ENCODE measurements around the gene TTPAL.
"Not testable (repeated sequence)": the region's sequence is repeated elsewhere in the genome, so short reads cannot be mapped to it uniquely, and the experiment has no call there.

Gene TTPAL

GRCh38 chr20:44470327-44470726 is 5.3 kb upstream of the TTPAL start:
- no peak for DNase-seq

- DNase-seq, result no peak
Measured at GRCh38 chr20:44471481-44471882, 4.2 kb upstream of the TTPAL start.

- DNase-seq, result not testable (repeated sequence)
Measured at GRCh38 chr20:44472283-44472682, 3.4 kb upstream of the TTPAL start.

GRCh38 chr20:44475372-44475693 is 341 bp upstream of the TTPAL start:
- DNase-seq, result no peak

GRCh38 chr20:44477151-44477550 is 1.5 kb downstream of the TTPAL start:
- DNase-seq, result no peak

GRCh38 chr20:44478206-44478605 is 2.5 kb downstream of the TTPAL start:
- DNase-seq, result no peak

- no peak for DNase-seq
Measured at GRCh38 chr20:44479643-44480042, 4.0 kb downstream of the TTPAL start.

- no peak for DNase-seq
Measured at GRCh38 chr20:44480097-44480496, 4.4 kb downstream of the TTPAL start.

GRCh38 chr20:44481719-44482416 is 6.2 kb downstream of the TTPAL start:
- DNase-seq, result no peak

- DNase-seq, result no peak
Measured at GRCh38 chr20:44483112-44483511, 7.4 kb downstream of the TTPAL start.

- DNase-seq, result no peak
Measured at GRCh38 chr20:44485078-44485829, 9.6 kb downstream of the TTPAL start.

GRCh38 chr20:44485830-44486198 is 10.1 kb downstream of the TTPAL start:
- DNase-seq, result no peak

- no peak for DNase-seq
Measured at GRCh38 chr20:44488551-44488950, 12.9 kb downstream of the TTPAL start.

- DNase-seq, result no peak
Measured at GRCh38 chr20:44489223-44489622, 13.5 kb downstream of the TTPAL start.

- DNase-seq, result no peak
Measured at GRCh38 chr20:44489931-44490330, 14.3 kb downstream of the TTPAL start.

GRCh38 chr20:44491635-44492395 is 16.1 kb downstream of the TTPAL start:
- no peak for DNase-seq

GRCh38 chr20:44494266-44494665 is 18.6 kb downstream of the TTPAL start:
- DNase-seq, result no peak

GRCh38 chr20:44494681-44495080 is 19.0 kb downstream of the TTPAL start:
- DNase-seq, result no peak

- DNase-seq, result no peak
Measured at GRCh38 chr20:44495257-44495656, 19.6 kb downstream of the TTPAL start.

- DNase-seq, result no peak
Measured at GRCh38 chr20:44495802-44496481, 20.3 kb downstream of the TTPAL start.

GRCh38 chr20:44496976-44497375 is 21.3 kb downstream of the TTPAL start:
- DNase-seq, result no peak

- no peak for DNase-seq
Measured at GRCh38 chr20:44497761-44498160, 22.1 kb downstream of the TTPAL start.

- no peak for DNase-seq
Measured at GRCh38 chr20:44500221-44500620, 24.5 kb downstream of the TTPAL start.
